HG03060 (cell line): ENCODE measurements around the gene BLVRB.
"Not testable (repeated sequence)": the region's sequence is repeated elsewhere in the genome, so short reads cannot be mapped to it uniquely, and the experiment has no call there.

ENCODE experiments used
- ATAC-seq: cut with Tn5 transposase; IDR thresholded peaks from one replicate; pipeline ENCODE4 v1.9.1; 2021; ENCODE audit warnings: low read depth, moderate number of reproducible peaks; ENCODE audit not compliant: unreplicated experiment

Gene BLVRB

GRCh38 chr19:40410030-40410389, 55.5 kb downstream of the BLVRB start:
- ATAC-seq: no peak

GRCh38 chr19:40408598-40408925, 57.0 kb downstream of the BLVRB start:
- not testable (repeated sequence) for ATAC-seq

DNA sequence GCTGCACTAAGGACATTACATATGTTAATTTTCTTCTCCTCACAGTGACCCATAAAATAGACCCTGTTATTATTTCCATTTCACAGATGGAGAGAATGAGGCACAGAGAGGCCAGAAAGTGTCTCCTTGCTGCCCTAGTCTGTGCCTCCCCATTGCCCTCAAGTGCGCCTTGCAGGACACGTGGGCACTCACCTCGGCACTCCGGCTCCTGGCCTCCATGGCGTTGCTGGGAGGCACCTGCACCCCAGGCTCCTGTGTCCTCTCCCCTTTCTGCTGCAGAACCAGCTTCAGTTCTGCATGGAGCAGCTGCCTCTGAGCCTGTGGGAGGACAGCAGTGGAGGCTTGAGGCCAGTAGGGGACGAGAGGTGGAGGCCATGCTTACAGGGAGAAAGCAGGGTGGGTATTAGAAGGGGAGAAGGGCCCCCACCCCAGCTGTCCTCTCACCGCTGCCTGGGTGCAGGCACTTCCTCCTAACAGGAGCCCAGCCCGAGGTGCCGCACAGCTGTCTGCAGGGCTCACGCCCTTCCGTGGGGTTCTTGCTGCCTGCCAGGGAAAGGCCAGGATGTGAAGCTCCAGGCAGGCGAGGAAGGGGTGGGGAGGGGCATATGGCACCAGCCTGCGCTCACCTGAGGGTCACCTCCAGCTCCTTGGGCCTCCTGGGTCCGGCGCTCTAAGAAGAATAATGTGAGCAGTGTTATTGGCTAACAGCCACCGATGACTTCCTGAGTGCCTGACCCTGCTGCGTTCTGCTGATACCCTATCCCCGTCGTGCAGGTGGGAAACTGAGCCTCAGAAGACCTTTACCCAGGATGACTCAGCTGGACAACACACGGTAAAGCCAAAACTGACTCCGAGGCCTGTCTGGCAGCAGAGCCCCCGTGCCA, 57.6 kb downstream of the BLVRB start:
- ATAC-seq: no peak

GRCh38 chr19:40403262-40403984, 62.1 kb downstream of the BLVRB start:
- no peak for ATAC-seq

DNA sequence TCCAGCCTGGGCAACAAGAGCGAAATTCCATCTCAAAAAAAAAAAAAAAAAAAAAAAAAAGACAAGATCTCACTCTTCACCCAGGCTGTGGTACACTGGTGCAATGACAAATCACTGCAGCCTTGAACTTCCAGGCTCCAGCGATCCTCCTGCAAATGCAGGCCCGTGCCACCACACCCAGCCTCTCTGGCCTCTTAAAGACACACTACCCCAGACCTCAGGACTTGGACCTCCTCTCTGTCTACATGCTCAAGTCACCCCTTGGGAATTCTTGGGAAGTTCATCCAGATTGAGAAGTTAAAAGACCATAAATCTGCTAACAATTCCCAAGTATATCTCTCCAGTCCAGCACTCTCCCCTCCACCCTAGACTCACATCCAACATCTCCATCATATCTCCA, 65.0 kb downstream of the BLVRB start:
- no peak for ATAC-seq

GRCh38 chr19:40398417-40399131, 67.0 kb downstream of the BLVRB start:
- ATAC-seq: no peak
